SH-SY5Y (cell line): ENCODE data around the gene CST3.

Experiments
- GATA2 ChIP-seq: IDR thresholded peaks from 2 replicates; pipeline ENCODE4 v1.6.1; 2011; ENCODE audit warnings: mild to moderate bottlenecking, low read depth, low read length
- GATA3 ChIP-seq: IDR thresholded peaks from 2 replicates; pipeline ENCODE4 v1.6.1; 2011; ENCODE audit warnings: low read depth, mild to moderate bottlenecking, low read length, moderate library complexity

GRCh38 chr20:23679133-23680092, 41.7 kb upstream of the CST3 start:
- no peak for TF ChIP-seq GATA3
- TF ChIP-seq GATA2 = no peak
